Measurements from ENCODE around the gene MMP8. TPM values are rescaled to one million over a fixed set of nuclear protein-coding genes. Genes with fewer than 3 reads are reported as not detected.
A peak's percentile ranks its signal among the peaks of the same experiment; 100 is the strongest.

Gene MMP8
- total and polyA plus RNA-seq, 2 donors from 2014 or later: 0.16 TPM; not detected in 1

GRCh38 chr11:102727890-102728289 lies 3.1 kb upstream of the MMP8 start:
- TF ChIP-seq, protein P1, sequence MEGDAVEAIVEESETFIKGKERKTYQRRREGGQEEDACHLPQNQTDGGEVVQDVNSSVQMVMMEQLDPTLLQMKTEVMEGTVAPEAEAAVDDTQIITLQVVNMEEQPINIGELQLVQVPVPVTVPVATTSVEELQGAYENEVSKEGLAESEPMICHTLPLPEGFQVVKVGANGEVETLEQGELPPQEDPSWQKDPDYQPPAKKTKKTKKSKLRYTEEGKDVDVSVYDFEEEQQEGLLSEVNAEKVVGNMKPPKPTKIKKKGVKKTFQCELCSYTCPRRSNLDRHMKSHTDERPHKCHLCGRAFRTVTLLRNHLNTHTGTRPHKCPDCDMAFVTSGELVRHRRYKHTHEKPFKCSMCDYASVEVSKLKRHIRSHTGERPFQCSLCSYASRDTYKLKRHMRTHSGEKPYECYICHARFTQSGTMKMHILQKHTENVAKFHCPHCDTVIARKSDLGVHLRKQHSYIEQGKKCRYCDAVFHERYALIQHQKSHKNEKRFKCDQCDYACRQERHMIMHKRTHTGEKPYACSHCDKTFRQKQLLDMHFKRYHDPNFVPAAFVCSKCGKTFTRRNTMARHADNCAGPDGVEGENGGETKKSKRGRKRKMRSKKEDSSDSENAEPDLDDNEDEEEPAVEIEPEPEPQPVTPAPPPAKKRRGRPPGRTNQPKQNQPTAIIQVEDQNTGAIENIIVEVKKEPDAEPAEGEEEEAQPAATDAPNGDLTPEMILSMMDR (IDR thresholded peaks at IDR 0.05; ENCODE audit: borderline replicate concordance, extremely low read depth, insufficient read depth): no peak
- Histone ChIP-seq H3K36me3 (ENCODE audit: control insufficient read depth in 2 of 3, insufficient read depth in 3 of 3, low read length in 3 of 3) (no peaks in the 10 kb centered on the region), H3K4me1 (ENCODE audit: control insufficient read depth in 2 of 3, insufficient read depth in 2 of 3, low read depth in 1 of 3, low read length in 3 of 3) (no peaks in the 10 kb centered on the region), H3K9me3 (ENCODE audit: control insufficient read depth in 2 of 3, insufficient read depth in 1 of 3, low read length in 3 of 3) (no peaks in the 10 kb centered on the region), H3K27ac (ENCODE audit: low read depth in 2 of 2, low read length in 2 of 2) (no peak overlapping the region), H3K4me3 (ENCODE audit: low read length in 3 of 3) (no peak overlapping the region), H3K27me3 (ENCODE audit: control insufficient read depth, insufficient read depth, low read length) (no peaks in the 10 kb centered on the region), H3K9ac (ENCODE audit: low read length in 3 of 3) (no peak overlapping the region)
- intact Hi-C loops (cut with DNase I): no loop called here
- DNase-seq (no peak), FAIRE-seq (no peak)

GRCh38 chr11:102722821-102723220 lies 1.9 kb downstream of the MMP8 start:
- TF ChIP-seq, protein P1 (IDR thresholded peaks at IDR 0.05; ENCODE audit: borderline replicate concordance, extremely low read depth, insufficient read depth): no peak
- DNase-seq: no peak
- Histone ChIP-seq H3K4me3 (ENCODE audit: low read length in 3 of 3) (no peak overlapping the region), H3K27me3 (ENCODE audit: control insufficient read depth, insufficient read depth, low read length) (no peaks in the 10 kb centered on the region), H3K9ac (ENCODE audit: low read length in 3 of 3) (no peak overlapping the region), H3K9me3 (ENCODE audit: control insufficient read depth in 2 of 3, insufficient read depth in 1 of 3, low read length in 3 of 3) (no peaks in the 10 kb centered on the region), H3K4me1 (ENCODE audit: control insufficient read depth in 2 of 3, insufficient read depth in 2 of 3, low read depth in 1 of 3, low read length in 3 of 3) (no peaks in the 10 kb centered on the region), H3K27ac (ENCODE audit: low read depth in 2 of 2, low read length in 2 of 2) (no peak overlapping the region), H3K36me3 (ENCODE audit: control insufficient read depth in 2 of 3, insufficient read depth in 3 of 3, low read length in 3 of 3) (no peaks in the 10 kb centered on the region)
- no peak for FAIRE-seq
- intact Hi-C loops (cut with DNase I): no loop called here

DNA sequence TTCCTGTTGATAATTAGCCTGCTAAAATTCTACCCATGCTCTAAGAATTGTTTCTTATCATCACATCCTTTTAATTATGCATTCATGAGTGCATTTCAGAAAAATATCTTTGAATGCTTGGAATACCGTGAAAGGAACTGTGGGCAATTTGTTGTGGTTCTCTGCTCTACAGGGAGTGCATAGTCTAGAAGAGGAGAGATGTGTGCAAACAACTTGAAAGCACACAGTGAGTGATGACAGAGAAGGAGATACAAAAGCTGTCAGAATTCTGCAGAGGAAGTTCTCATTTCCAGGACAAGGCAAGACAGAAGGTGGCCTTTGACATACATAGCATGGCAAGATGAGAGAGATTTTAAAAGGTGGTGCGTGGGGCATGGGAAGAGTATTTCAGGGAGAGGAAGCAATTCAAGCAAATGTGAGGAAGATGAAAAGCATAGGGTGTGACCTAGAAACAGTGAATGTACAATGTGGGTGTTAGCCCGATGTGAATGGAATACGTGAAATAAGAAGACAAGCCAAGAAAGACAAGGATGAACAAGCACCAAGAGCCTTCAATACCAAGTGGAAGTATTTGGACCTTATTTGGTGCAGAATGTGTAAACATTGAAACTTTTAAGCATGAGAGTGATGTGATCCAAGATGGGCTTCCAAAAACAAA lies 5.0 kb downstream of the MMP8 start:
- H3K4me1 ChIP-seq (ENCODE audit: control insufficient read depth in 2 of 3, insufficient read depth in 2 of 3, low read depth in 1 of 3, low read length in 3 of 3): no peaks in the 10 kb centered on the region
- intact Hi-C loops (cut with DNase I): no loop called here
- no peak overlapping the region for H3K9ac ChIP-seq (ENCODE audit: low read length in 3 of 3)
- no peaks in the 10 kb centered on the region for H3K27me3 ChIP-seq (ENCODE audit: control insufficient read depth, insufficient read depth, low read length)
- TF ChIP-seq, protein P1 (IDR thresholded peaks at IDR 0.05; ENCODE audit: borderline replicate concordance, extremely low read depth, insufficient read depth): no peak
- no peak overlapping the region for H3K4me3 ChIP-seq (ENCODE audit: low read length in 3 of 3)
- FAIRE-seq (no peak), DNase-seq (peak in 1 of 5 donors; percentile 2)
- no peaks in the 10 kb centered on the region for H3K36me3 ChIP-seq (ENCODE audit: control insufficient read depth in 2 of 3, insufficient read depth in 3 of 3, low read length in 3 of 3)
- no peak overlapping the region for H3K27ac ChIP-seq (ENCODE audit: low read depth in 2 of 2, low read length in 2 of 2)
- no peaks in the 10 kb centered on the region for H3K9me3 ChIP-seq (ENCODE audit: control insufficient read depth in 2 of 3, insufficient read depth in 1 of 3, low read length in 3 of 3)

DNA sequence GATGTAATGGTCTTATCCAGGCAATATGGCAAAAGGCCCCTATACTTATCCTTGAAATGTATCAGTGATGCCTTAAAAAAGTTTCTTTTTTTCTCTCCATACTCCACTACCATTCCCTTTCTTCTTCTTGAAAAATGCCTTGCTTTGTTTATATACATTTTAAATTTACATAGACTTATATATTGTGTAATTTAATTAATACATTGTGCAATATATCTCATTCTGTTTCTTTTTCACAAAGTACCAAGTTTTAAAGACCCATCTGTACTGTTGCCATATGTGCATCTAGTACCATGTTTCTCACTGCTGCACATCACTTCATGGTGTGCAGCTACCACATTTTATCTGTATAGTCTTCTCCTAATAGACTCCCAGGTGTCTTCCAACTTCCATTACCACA lies 7.5 kb downstream of the MMP8 start:
- DNase-seq (no peak), FAIRE-seq (no peak)
- H3K9ac ChIP-seq (ENCODE audit: low read length in 3 of 3): no peak overlapping the region
- no peaks in the 10 kb centered on the region for H3K36me3 ChIP-seq (ENCODE audit: control insufficient read depth in 2 of 3, insufficient read depth in 3 of 3, low read length in 3 of 3)
- no peak overlapping the region for H3K4me3 ChIP-seq (ENCODE audit: low read length in 3 of 3)
- H3K4me1 ChIP-seq (ENCODE audit: control insufficient read depth in 2 of 3, insufficient read depth in 2 of 3, low read depth in 1 of 3, low read length in 3 of 3): no peaks in the 10 kb centered on the region
- H3K9me3 ChIP-seq (ENCODE audit: control insufficient read depth in 2 of 3, insufficient read depth in 1 of 3, low read length in 3 of 3): no peaks in the 10 kb centered on the region
- no peaks in the 10 kb centered on the region for H3K27me3 ChIP-seq (ENCODE audit: control insufficient read depth, insufficient read depth, low read length)
- H3K27ac ChIP-seq (ENCODE audit: low read depth in 2 of 2, low read length in 2 of 2): no peak overlapping the region
- intact Hi-C loops (cut with DNase I): no loop called here
- TF ChIP-seq, protein P1 (IDR thresholded peaks at IDR 0.05; ENCODE audit: borderline replicate concordance, extremely low read depth, insufficient read depth): no peak
